Stomach smooth muscle (tissue), 2 donors: ENCODE measurements around the gene ZNF423.

Source experiments
- H3K27ac ChIP-seq: one replicate; pipeline ENCODE4 v1.7.0; 2013; ENCODE audit warnings: mild to moderate bottlenecking, low read length, inconsistent platforms
- H3K27me3 ChIP-seq, 2 donors: one replicate each; pipeline ENCODE4 v1.7.0; 2013; ENCODE audit warnings: low read length in 2 of 2; ENCODE audit not compliant: insufficient read depth in 2 of 2, control insufficient read depth in 1 of 2
- H3K36me3 ChIP-seq, 2 donors: one replicate each; pipeline ENCODE4 v1.7.0; 2013; ENCODE audit warnings: low read length in 2 of 2; ENCODE audit not compliant: control insufficient read depth in 2 of 2, insufficient read depth in 2 of 2
- H3K4me1 ChIP-seq: one replicate; pipeline ENCODE4 v1.7.0; 2013; ENCODE audit warnings: low read length; ENCODE audit not compliant: control insufficient read depth, insufficient read depth
- H3K4me3 ChIP-seq, 2 donors: one replicate each; pipeline ENCODE4 v1.7.0; 2013; ENCODE audit warnings: low read length in 2 of 2
- H3K9ac ChIP-seq, 2 donors: one replicate each; pipeline ENCODE4 v1.7.0; 2013; ENCODE audit warnings: low read length in 2 of 2, mild to moderate bottlenecking in 1 of 2
- H3K9me3 ChIP-seq, 2 donors: one replicate each; pipeline ENCODE4 v1.7.0; 2013; ENCODE audit warnings: low read length in 2 of 2; ENCODE audit not compliant: control insufficient read depth in 2 of 2
- donor health status: healthy.
- donor health status: Pancreatic carcinoma.

ZNF423 gene

DNA sequence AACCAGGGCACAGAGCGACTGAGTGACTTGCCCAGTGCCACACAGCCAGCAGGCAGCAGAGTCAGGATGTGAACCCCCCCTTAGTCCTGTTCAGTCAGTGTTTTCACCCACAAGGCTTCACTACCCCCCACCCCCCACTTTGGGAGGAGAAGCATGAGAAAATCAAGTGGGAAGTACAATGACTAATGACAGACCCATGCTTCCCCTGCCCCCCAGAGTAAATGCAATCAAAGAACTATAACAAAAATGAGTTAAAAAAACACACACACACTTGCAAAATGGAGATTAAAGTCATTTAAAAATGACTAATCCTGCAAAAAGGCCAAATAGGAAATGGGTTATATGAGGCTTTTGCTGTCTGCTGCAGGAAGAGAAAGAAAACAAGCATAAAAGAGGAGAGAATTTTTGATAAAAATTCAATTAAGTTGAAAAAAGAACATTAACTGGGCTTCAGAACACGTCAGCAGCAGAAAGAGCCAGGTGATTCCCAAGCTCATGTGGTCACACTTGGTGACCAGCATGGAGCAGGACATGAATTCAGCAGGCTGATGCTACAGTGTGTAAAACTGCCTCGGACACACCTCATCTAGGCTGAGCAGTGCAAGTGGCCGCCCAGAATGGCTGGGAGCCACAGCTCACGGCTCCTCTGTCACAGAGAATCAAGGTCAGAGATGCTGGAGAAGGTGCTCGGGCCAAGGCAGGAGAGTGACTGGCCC is 212.3 kb downstream of the ZNF423 start:
- Histone ChIP-seq H3K9me3 (peaks cover 6% of the 10 kb centered on the region in 2 donors), H3K27ac (no peak overlapping the region), H3K9ac (no peak overlapping the region), H3K36me3 (no peaks in the 10 kb centered on the region), H3K27me3 (no peaks in the 10 kb centered on the region), H3K4me3 (no peak overlapping the region), H3K4me1 (peaks cover 26% of the 10 kb centered on the region)

DNA sequence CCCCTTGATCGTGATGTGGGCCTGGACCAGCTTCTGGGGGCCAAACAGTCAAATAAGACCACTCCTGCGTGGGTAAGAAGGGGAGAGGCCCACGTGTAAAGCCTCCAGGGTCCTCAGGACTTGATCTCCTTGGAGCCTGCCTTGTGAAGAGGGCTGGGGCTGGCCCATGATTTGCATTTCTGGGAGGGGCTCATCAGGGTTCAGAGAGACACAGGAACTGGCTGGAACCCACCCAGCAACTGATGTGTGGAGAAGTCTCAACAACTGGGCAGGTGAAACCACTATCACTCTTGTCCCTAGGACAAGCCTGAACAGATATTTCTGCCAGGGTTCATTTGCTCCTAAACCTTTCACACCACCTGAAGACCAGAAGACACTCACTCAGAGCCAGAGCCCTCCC is 214.7 kb downstream of the ZNF423 start:
- H3K36me3 ChIP-seq = peaks cover 16 to 18% of the 10 kb centered on the region in 2 donors
- peaks cover 26% of the 10 kb centered on the region for H3K4me1 ChIP-seq
- no peak overlapping the region for H3K4me3 ChIP-seq
- no peaks in the 10 kb centered on the region for H3K9me3 ChIP-seq
- H3K27ac ChIP-seq = peak overlapping the region; percentile 24
- H3K9ac ChIP-seq = no peak overlapping the region
- H3K27me3 ChIP-seq = no peaks in the 10 kb centered on the region

DNA sequence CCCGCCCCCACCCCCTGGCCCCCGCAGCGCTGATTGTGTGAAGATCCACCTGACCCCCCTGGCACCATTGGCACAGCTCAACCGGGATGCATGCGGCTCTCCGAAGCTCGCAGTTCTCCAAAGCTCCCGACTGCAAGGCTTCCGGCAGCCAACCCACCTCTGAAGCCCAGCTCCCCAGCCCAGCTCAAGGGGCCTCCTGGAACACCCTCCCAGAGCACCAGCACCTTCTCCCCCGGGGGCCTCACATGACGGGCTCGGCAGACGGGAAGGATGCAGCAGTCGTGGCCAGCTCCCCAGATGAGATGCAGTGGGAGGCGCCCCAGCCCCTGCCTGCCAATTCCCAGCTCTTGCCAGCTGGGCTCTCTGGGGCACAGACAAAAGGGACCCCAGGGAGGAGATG is 215.3 kb downstream of the ZNF423 start:
- H3K27ac ChIP-seq = peak overlapping the region; percentile 74
- H3K27me3 ChIP-seq = no peaks in the 10 kb centered on the region
- H3K4me1 ChIP-seq = peaks cover 26% of the 10 kb centered on the region
- no peak overlapping the region for H3K4me3 ChIP-seq
- H3K9ac ChIP-seq = no peak overlapping the region
- no peaks in the 10 kb centered on the region for H3K9me3 ChIP-seq
- H3K36me3 ChIP-seq = peaks cover 19 to 20% of the 10 kb centered on the region in 2 donors

DNA sequence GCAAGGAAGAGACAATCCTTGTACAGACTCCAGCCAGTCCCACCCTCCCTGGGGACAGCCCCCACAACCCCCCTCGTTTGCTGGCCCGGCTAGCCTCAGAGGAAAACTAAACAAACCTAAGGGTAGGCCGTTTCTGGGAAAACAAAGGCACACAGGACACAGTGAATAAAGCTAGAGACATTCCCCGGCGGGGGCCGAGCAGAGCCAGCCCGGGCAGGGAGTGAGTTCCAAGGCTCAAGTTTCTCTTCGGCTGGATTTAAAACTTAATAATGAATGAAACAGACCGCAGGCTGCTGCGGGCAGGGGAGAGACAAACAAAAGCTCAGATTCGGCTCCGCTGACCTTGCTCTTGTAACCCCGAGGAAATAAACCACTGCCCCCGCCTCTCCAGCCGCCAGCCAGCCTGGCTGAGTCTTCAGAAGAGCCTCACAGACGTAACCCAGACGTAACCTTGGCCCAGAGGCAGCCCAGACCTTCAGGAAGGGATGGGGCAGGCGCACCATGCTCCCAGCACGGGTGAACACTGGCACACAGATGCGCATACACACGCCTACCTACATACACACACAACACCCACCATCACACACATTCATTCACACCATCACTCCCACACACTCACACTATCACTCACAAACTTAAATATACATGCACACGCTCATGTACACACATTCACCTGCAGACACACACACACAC is 216.0 kb downstream of the ZNF423 start:
- Histone ChIP-seq H3K4me3 (peak overlapping the region; percentile 37 to 40), H3K27me3 (no peaks in the 10 kb centered on the region)

DNA sequence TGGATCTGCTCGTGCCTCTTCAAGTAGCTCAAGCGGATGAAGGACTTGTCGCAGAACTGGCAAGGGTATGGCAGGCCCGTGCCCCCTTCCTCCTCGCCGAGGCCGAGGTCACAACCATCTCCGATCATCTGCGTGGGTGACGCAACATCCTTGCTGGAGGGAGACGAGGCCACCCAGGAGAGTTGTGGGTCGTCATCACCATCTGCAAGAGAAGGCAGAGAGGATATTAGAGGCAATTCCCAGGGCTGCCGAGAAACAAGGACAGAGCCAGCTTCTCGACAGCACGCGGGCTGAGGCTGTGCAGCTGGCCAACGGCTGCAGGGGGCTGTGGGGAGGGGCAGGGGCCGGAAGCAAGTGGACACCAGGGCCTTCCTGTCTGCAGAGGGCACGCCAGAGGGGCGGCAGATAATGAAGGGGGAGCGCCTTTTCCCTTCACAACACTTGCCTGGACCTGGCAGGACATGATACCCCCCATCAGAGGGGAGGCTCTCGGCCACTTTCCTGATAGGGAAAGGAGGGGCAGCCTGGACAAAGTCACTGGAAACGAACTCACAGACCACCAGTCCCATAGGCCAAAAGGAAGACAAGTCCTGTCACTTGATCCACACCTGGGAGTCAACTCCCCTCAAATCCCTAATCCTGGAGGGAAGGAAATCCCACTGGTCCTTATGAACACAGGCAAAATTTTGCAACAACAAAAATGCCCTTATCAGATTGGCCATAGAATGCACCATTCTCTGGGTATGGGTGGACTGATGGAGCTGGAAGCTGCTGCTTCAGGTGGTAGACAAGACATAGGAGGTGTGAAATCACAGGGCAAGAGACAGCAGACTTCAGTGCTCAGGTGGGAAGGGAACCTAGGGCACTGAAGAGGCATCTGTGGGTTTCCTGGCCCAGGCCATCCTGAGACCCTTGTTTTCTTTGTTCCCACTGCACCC is 217.0 kb downstream of the ZNF423 start:
- Histone ChIP-seq H3K27ac (peak overlapping the region; percentile 74), H3K4me3 (no peak overlapping the region)

More for the DNA sequence above, 216.0 kb downstream of the ZNF423 start:
- peak overlapping the region; percentile 74 for H3K27ac ChIP-seq
- H3K9me3 ChIP-seq = no peaks in the 10 kb centered on the region
- H3K9ac ChIP-seq = peak overlapping the region; percentile 47 to 49
- H3K4me1 ChIP-seq = peaks cover 26% of the 10 kb centered on the region
- H3K36me3 ChIP-seq = peaks cover 26 to 27% of the 10 kb centered on the region in 2 donors

DNA sequence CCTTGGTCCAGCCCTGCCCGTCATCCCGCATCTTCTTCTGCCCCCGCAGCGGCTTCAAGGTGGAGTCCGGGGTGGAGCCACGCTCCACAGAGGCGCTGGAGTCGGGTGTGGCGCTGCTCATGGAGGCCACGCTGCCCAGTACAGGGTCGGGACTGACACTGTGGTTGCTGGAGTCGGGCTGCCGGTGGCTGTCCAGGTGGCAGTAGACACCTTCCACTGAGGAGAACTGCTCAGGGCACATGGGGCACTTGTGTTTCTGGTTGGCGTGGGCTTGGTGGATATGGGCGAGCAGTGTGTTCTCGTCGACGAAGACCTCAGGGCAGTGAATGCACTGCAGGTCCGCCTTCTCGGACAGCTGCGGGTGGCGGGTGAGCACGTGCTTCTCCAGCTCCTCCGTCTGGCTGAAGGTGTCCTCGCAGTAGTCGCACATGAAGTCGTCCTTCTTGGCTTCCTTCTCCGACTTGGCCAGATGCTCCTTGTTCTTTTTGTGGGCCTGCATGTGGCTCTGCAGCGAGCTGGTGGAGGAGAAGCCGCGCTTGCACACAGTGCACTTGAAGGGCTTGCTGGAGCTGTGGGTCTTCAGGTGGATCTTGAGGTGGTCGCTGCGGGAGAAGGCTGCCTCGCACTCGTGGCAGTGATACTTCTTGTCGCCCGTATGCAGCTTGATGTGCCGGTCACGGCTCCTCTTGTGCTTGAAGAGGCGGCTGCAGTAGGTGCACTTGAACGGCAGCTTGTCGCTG is 217.8 kb downstream of the ZNF423 start:
- no peaks in the 10 kb centered on the region for H3K27me3 ChIP-seq
- H3K4me3 ChIP-seq = no peak overlapping the region
- H3K4me1 ChIP-seq = peaks cover 22% of the 10 kb centered on the region
- peaks cover 27 to 28% of the 10 kb centered on the region in 2 donors for H3K36me3 ChIP-seq
- no peak overlapping the region for H3K9ac ChIP-seq
- no peak overlapping the region for H3K27ac ChIP-seq
- no peaks in the 10 kb centered on the region for H3K9me3 ChIP-seq

More for the DNA sequence above, 217.0 kb downstream of the ZNF423 start:
- Histone ChIP-seq H3K36me3 (peaks cover 27 to 28% of the 10 kb centered on the region in 2 donors), H3K27me3 (no peaks in the 10 kb centered on the region), H3K4me1 (peaks cover 25% of the 10 kb centered on the region), H3K9me3 (no peaks in the 10 kb centered on the region), H3K9ac (peak overlapping the region in 1 of 2 donors; percentile 49)

DNA sequence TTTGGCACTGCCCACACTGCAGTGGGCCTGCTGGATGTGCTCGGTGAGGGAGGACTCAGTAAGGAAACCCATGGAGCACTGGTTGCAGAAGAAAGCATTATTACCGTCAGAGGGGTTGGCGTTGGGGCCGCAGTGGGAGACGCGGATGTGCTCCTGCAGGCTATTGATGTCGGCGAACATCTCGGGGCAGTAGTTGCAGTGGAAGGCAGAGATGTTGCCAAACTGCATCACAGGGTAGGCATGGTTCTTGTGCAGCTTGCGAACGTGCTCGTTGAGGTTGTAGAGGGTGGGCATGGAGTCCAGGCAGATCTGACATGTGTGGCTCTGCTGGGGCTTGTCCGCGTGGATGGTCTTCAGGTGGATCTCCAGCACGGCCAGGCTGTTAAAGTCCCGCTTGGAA is 218.4 kb downstream of the ZNF423 start:
- peaks cover 22% of the 10 kb centered on the region for H3K4me1 ChIP-seq
- H3K9me3 ChIP-seq = no peaks in the 10 kb centered on the region
- no peak overlapping the region for H3K9ac ChIP-seq
- H3K4me3 ChIP-seq = no peak overlapping the region
- H3K36me3 ChIP-seq = peaks cover 27 to 28% of the 10 kb centered on the region in 2 donors
- H3K27me3 ChIP-seq = no peaks in the 10 kb centered on the region
- H3K27ac ChIP-seq = no peak overlapping the region

DNA sequence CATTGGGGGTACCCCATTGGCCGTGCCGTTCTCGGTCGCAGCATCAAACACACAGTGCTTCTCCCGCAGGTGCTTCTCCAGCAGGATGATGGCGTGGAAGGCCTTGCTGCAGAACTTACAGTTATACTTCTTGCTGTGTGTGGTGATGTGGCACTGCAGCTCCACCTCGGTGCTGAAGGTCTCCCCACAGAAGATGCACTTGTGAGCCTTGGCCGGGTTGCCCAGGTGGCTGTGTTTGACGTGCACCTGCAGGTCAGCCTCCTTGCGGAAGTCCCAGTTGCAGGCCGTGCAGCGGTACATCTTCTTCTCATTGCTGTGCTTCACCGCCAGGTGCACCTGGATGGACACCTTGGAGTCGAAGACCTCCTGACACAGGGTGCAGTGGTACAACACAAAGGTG is 219.3 kb downstream of the ZNF423 start:
- H3K9me3 ChIP-seq = no peaks in the 10 kb centered on the region
- no peaks in the 10 kb centered on the region for H3K27me3 ChIP-seq
- H3K9ac ChIP-seq = no peak overlapping the region
- H3K4me1 ChIP-seq = peaks cover 30% of the 10 kb centered on the region
- H3K27ac ChIP-seq = no peak overlapping the region
- no peak overlapping the region for H3K4me3 ChIP-seq
- H3K36me3 ChIP-seq = peaks cover 27 to 28% of the 10 kb centered on the region in 2 donors

DNA sequence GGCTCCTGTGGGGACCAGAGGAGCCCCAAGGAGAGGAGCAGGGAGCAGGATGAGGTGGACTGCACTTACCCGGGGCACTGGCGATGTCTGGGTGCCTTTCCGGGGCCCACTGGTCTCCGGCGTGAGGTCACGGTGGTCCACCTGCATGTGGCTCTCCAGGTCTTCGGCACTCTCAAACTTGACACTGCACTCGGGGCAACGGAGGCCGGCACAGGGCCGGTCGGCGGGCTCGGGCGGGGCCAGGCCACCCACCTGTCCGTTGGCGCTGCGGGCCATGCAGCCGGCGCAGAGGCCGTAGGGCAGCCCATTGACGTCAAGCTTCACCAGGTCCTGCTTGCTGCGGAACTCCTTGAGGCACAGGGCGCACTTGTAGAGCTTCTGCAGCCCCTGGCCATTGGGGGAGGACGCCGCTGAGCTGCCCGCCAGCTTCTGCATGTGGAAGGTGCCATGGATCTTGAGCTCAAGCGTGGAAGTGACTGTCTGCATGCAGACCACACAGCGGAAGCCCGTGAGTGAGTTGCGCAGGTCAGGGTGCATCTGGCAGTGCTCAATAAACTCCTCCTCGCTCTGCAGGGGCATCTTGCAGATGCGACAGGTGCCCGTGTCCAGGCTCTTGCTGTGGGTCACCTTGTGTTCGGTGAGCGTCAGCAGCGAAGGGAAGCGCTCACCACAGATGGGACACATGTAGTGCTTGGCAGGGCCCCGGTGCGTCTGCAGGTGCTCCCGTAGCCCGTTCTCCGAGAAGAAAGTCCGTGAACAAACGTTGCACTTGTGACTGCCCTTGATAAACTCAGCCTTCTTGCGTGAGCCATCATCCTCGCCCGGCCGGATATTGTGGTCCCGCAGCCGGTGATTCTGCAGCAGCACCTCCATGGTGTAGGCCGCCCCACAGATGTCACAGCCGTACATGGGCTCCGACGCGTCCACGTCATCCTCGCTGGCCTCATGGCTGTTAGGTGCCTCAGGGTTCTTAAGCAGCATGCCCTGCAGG is 220.0 kb downstream of the ZNF423 start:
- Histone ChIP-seq H3K9ac (no peak overlapping the region), H3K4me3 (no peak overlapping the region), H3K9me3 (no peaks in the 10 kb centered on the region), H3K27ac (no peak overlapping the region), H3K4me1 (peaks cover 33% of the 10 kb centered on the region), H3K36me3 (peaks cover 27 to 28% of the 10 kb centered on the region in 2 donors), H3K27me3 (no peaks in the 10 kb centered on the region)
